Measurements from ENCODE around the gene LHFPL4.

Gene LHFPL4

GRCh38 chr3:9473496-9474065, 80.0 kb downstream of the LHFPL4 start:
- DNase-seq (ENCODE audit: low read depth), result no peak

DNA sequence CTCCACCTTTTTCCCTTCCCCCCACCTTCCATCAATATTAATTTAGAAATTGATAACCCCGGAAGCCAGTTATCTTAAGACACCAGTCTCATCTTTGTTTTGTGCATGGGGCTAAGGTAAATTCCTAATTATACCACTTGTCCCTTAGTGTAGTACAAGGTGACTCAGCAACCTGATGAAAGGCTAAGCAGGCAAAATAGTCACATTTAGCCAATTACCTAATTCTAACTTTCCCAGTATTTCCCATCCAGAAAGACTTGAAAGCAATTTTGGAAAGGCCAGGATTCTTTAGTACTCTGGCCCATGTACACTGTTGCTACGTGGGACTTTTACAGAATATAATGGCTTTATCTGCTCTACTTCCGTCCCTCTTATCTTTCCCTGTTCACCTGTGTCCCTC, 83.6 kb downstream of the LHFPL4 start:
- no peak for DNase-seq (ENCODE audit: low read depth)

DNA sequence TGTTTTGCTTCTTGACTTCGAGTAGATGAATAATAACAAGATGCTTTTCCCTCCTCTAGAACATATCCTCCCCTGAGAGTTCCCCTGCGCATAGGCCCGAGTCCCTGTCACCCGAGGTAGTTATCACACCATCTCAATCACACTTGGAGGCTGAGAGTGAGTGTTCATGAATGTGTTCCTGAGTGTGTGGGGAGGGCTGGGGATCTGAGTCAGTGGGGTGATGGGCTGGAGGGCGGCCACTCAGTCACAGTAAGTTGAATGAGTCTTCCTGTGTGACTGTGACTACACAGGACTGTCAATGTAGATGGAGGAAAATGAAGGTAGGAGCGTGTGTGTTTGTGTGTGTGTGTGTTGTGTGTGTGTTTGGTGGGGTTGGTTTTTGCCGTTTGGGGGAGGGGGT, 85.2 kb downstream of the LHFPL4 start:
- DNase-seq (ENCODE audit: low read depth), result no peak

- no peak for DNase-seq (ENCODE audit: low read depth)
Measured at GRCh38 chr3:9467451-9467850, 86.2 kb downstream of the LHFPL4 start.

DNA sequence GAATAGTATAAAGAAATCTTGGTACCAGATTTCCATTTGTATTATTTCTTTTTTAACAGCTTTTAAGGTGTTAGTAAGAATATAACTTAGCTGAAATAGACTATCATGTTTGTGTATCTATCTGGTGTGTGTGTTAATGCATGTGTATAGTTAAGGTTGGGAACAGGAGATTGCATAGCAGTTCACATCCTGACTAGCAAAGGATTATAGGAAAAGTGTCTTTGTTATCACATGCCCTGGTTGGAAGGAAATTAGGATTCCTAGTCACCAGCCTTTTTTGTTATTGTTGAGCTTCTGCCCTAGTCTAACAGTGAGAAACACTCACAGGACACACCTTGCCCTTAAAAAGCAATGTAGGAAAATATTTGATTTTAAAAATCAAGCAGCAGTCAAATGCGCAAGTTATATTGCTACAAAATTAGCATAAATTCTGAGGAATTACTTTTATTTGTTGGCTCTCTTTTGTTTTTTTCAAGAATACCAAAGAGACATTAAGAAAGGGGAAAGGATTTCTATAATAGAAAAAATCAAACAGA, 98.0 kb downstream of the LHFPL4 start:
- DNase-seq (ENCODE audit: low read depth), result no peak

- DNase-seq (ENCODE audit: low read depth), result no peak
Measured at GRCh38 chr3:9452417-9452816, 101.2 kb downstream of the LHFPL4 start.

DNA sequence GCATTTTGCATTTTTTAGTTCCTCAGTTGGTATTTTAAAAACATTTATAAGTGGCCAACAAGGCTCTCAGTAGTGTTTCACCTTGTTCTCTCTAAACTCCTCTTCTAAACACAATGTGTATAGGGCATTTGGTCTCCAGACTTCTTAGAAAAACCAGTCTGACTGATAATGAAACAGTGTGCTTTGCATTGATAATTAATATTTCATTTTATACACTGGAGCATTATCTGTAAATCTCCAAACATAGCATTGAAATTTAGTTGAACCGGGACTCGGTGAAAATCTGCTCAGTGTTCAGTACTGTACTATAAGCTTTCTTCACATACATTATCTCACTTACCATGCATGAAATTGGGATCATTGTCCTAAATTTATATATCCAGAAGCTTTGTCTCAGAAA, 102.6 kb downstream of the LHFPL4 start:
- no peak for DNase-seq (ENCODE audit: low read depth)

DNA sequence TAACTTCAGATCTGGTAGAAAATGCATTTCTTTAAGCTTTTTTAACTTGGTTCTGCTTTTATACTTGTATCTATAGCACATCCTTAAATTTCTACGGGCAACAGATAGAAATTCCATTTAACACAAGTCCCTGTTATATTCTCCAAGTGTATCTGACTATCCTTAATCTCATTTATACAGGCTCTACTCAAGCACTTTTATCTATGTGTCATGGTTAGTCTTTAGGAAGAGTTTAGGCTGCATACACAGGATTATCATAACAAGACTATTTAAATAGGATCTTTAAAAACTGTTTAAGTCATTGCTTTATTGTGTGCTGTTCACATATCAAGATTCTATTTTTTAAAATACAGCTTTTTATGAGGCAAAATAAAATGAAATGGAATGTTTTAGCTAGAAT, 103.5 kb downstream of the LHFPL4 start:
- no peak for DNase-seq (ENCODE audit: low read depth)

- no peak for DNase-seq (ENCODE audit: low read depth)
Measured at GRCh38 chr3:9448643-9449042, 105.0 kb downstream of the LHFPL4 start.

All from stimulated activated CD8-positive, alpha-beta memory T cell treated with anti-CD3 and anti-CD28 coated beads, Interleukin-12 subunit alpha, Interleukin-12 subunit beta, amount 100 ng/mL, for 4 hours (primary cell).